ENCODE measurements around the gene RBM4B.

The RBM4B gene

GRCh38 chr11:66720223-66720898, 42.7 kb upstream of the RBM4B start:
- Histone ChIP-seq H3K4me1 (ENCODE audit: control insufficient read depth, insufficient read depth, low read depth, low read length) (peaks cover 35% of the 10 kb centered on the region), H3K4me2 (ENCODE audit: low read length, poor library complexity, severe bottlenecking) (no peak overlapping the region), H2AFZ (ENCODE audit: low read depth, low read length) (no peak overlapping the region), H2AK5ac (ENCODE audit: low read length, severe bottlenecking) (no peak overlapping the region), H2BK12ac (ENCODE audit: low read length in 2 of 2) (no peak overlapping the region), H3K4ac (ENCODE audit: low read depth in 1 of 2, low read length in 2 of 2) (no peak overlapping the region), H3K27me3 (ENCODE audit: control insufficient read depth in 1 of 2, insufficient read depth in 1 of 2, low read length in 2 of 2) (peaks cover 0 to 73% of the 10 kb centered on the region in 2 experiments), H3K9me3 (ENCODE audit: control insufficient read depth, low read length) (no peaks in the 10 kb centered on the region), H2BK120ac (ENCODE audit: low read depth, low read length) (no peak overlapping the region), H3K36me3 (ENCODE audit: control insufficient read depth in 1 of 2, insufficient read depth in 2 of 2, low read depth in 1 of 2, low read length in 2 of 2) (peaks cover 0 to 51% of the 10 kb centered on the region in 2 experiments), H3K18ac (ENCODE audit: low read depth in 1 of 2, low read length in 2 of 2) (no peak overlapping the region), H3K79me1 (replicated peaks; ENCODE audit: low read length, poor library complexity, severe bottlenecking) (peaks cover 42% of the 10 kb centered on the region), H3K4me3 (ENCODE audit: insufficient read depth in 1 of 2, low read depth in 1 of 2, low read length in 2 of 2) (no peak overlapping the region), H4K8ac (ENCODE audit: low read length) (no peak overlapping the region), H3K14ac (ENCODE audit: low read length in 2 of 2) (no peak overlapping the region), H3K27ac (ENCODE audit: low read length, poor library complexity, severe bottlenecking) (peak overlapping the region; percentile 26), H2BK15ac (ENCODE audit: low read depth, poor library complexity, severe bottlenecking) (no peak overlapping the region), H4K91ac (ENCODE audit: low read length) (no peak overlapping the region), H3K23ac (ENCODE audit: low read length in 2 of 2) (no peak overlapping the region), H3K9ac (ENCODE audit: low read length) (no peak overlapping the region), H2BK5ac (ENCODE audit: low read depth, low read length, poor library complexity, severe bottlenecking) (no peak overlapping the region)
- no peak for DNase-seq
- 66% methylated on average over 14 of the region's 15 CpGs for WGBS

GRCh38 chr11:66719111-66719872, 41.6 kb upstream of the RBM4B start:
- H3K4me2 ChIP-seq (ENCODE audit: low read length, poor library complexity, severe bottlenecking), result no peak overlapping the region
- no peak overlapping the region for H2BK120ac ChIP-seq (ENCODE audit: low read depth, low read length)
- no peak overlapping the region for H2BK12ac ChIP-seq (ENCODE audit: low read length in 2 of 2)
- peaks cover 0 to 72% of the 10 kb centered on the region in 2 experiments for H3K27me3 ChIP-seq (ENCODE audit: control insufficient read depth in 1 of 2, insufficient read depth in 1 of 2, low read length in 2 of 2)
- H3K4me1 ChIP-seq (ENCODE audit: control insufficient read depth, insufficient read depth, low read depth, low read length), result peaks cover 26% of the 10 kb centered on the region
- no peak overlapping the region for H3K9ac ChIP-seq (ENCODE audit: low read length)
- peaks cover 44% of the 10 kb centered on the region for H3K79me1 ChIP-seq (replicated peaks; ENCODE audit: low read length, poor library complexity, severe bottlenecking)
- peaks cover 0 to 62% of the 10 kb centered on the region in 2 experiments for H3K36me3 ChIP-seq (ENCODE audit: control insufficient read depth in 1 of 2, insufficient read depth in 2 of 2, low read depth in 1 of 2, low read length in 2 of 2)
- H2AK5ac ChIP-seq (ENCODE audit: low read length, severe bottlenecking), result no peak overlapping the region
- no peak overlapping the region for H2BK15ac ChIP-seq (ENCODE audit: low read depth, poor library complexity, severe bottlenecking)
- no peak for DNase-seq
- peak overlapping the region; percentile 39 for H4K91ac ChIP-seq (ENCODE audit: low read length)
- H3K18ac ChIP-seq (ENCODE audit: low read depth in 1 of 2, low read length in 2 of 2), result no peak overlapping the region
- 84% methylated on average over 8 of the region's 8 CpGs for WGBS
- no peak overlapping the region for H4K8ac ChIP-seq (ENCODE audit: low read length)
- H3K23ac ChIP-seq (ENCODE audit: low read length in 2 of 2), result no peak overlapping the region
- H3K4me3 ChIP-seq (ENCODE audit: insufficient read depth in 1 of 2, low read depth in 1 of 2, low read length in 2 of 2), result no peak overlapping the region
- peak overlapping the region; percentile 12 for H3K27ac ChIP-seq (ENCODE audit: low read length, poor library complexity, severe bottlenecking)
- H2AFZ ChIP-seq (ENCODE audit: low read depth, low read length), result no peak overlapping the region
- H2BK5ac ChIP-seq (ENCODE audit: low read depth, low read length, poor library complexity, severe bottlenecking), result no peak overlapping the region
- no peak overlapping the region for H3K4ac ChIP-seq (ENCODE audit: low read depth in 1 of 2, low read length in 2 of 2)
- H3K9me3 ChIP-seq (ENCODE audit: control insufficient read depth, low read length), result no peaks in the 10 kb centered on the region
- H3K14ac ChIP-seq (ENCODE audit: low read length in 2 of 2), result no peak overlapping the region

GRCh38 chr11:66718320-66718971, 40.8 kb upstream of the RBM4B start:
- H2BK5ac ChIP-seq (ENCODE audit: low read depth, low read length, poor library complexity, severe bottlenecking), result no peak overlapping the region
- H3K79me1 ChIP-seq (replicated peaks; ENCODE audit: low read length, poor library complexity, severe bottlenecking), result peaks cover 47% of the 10 kb centered on the region
- H3K27me3 ChIP-seq (ENCODE audit: control insufficient read depth in 1 of 2, insufficient read depth in 1 of 2, low read length in 2 of 2), result peaks cover 0 to 74% of the 10 kb centered on the region in 2 experiments
- no peak overlapping the region for H3K4ac ChIP-seq (ENCODE audit: low read depth in 1 of 2, low read length in 2 of 2)
- H4K8ac ChIP-seq (ENCODE audit: low read length), result no peak overlapping the region
- H3K36me3 ChIP-seq (ENCODE audit: control insufficient read depth in 1 of 2, insufficient read depth in 2 of 2, low read depth in 1 of 2, low read length in 2 of 2), result peaks cover 0 to 70% of the 10 kb centered on the region in 2 experiments
- no peak overlapping the region for H3K23ac ChIP-seq (ENCODE audit: low read length in 2 of 2)
- H2AFZ ChIP-seq (ENCODE audit: low read depth, low read length), result no peak overlapping the region
- H3K14ac ChIP-seq (ENCODE audit: low read length in 2 of 2), result no peak overlapping the region
- H3K9ac ChIP-seq (ENCODE audit: low read length), result no peak overlapping the region
- H3K27ac ChIP-seq (ENCODE audit: low read length, poor library complexity, severe bottlenecking), result no peak overlapping the region
- H3K4me2 ChIP-seq (ENCODE audit: low read length, poor library complexity, severe bottlenecking), result no peak overlapping the region
- H3K4me3 ChIP-seq (ENCODE audit: insufficient read depth in 1 of 2, low read depth in 1 of 2, low read length in 2 of 2), result no peak overlapping the region
- H2BK15ac ChIP-seq (ENCODE audit: low read depth, poor library complexity, severe bottlenecking), result no peak overlapping the region
- H3K4me1 ChIP-seq (ENCODE audit: control insufficient read depth, insufficient read depth, low read depth, low read length), result peaks cover 22% of the 10 kb centered on the region
- H2BK120ac ChIP-seq (ENCODE audit: low read depth, low read length), result no peak overlapping the region
- no peak for DNase-seq
- no peak overlapping the region for H4K91ac ChIP-seq (ENCODE audit: low read length)
- no peaks in the 10 kb centered on the region for H3K9me3 ChIP-seq (ENCODE audit: control insufficient read depth, low read length)
- H2BK12ac ChIP-seq (ENCODE audit: low read length in 2 of 2), result no peak overlapping the region
- H2AK5ac ChIP-seq (ENCODE audit: low read length, severe bottlenecking), result no peak overlapping the region
- 82% methylated on average over 26 of the region's 26 CpGs for WGBS
- no peak overlapping the region for H3K18ac ChIP-seq (ENCODE audit: low read depth in 1 of 2, low read length in 2 of 2)

- H4K8ac ChIP-seq (ENCODE audit: low read length), result no peak overlapping the region
- WGBS, result 87% methylated on average over 14 of the region's 14 CpGs
Measured at GRCh38 chr11:66717925-66718319, 40.2 kb upstream of the RBM4B start.

More at GRCh38 chr11:66717925-66718319, 40.2 kb upstream of the RBM4B start:
- Histone ChIP-seq H2AK5ac (ENCODE audit: low read length, severe bottlenecking) (no peak overlapping the region), H2BK12ac (ENCODE audit: low read length in 2 of 2) (no peak overlapping the region), H4K91ac (ENCODE audit: low read length) (no peak overlapping the region), H3K18ac (ENCODE audit: low read depth in 1 of 2, low read length in 2 of 2) (no peak overlapping the region), H3K9me3 (ENCODE audit: control insufficient read depth, low read length) (no peaks in the 10 kb centered on the region), H3K4me1 (ENCODE audit: control insufficient read depth, insufficient read depth, low read depth, low read length) (peaks cover 22% of the 10 kb centered on the region), H2BK15ac (ENCODE audit: low read depth, poor library complexity, severe bottlenecking) (no peak overlapping the region), H2AFZ (ENCODE audit: low read depth, low read length) (no peak overlapping the region), H3K36me3 (ENCODE audit: control insufficient read depth in 1 of 2, insufficient read depth in 2 of 2, low read depth in 1 of 2, low read length in 2 of 2) (peaks cover 0 to 74% of the 10 kb centered on the region in 2 experiments), H3K79me1 (replicated peaks; ENCODE audit: low read length, poor library complexity, severe bottlenecking) (peaks cover 47% of the 10 kb centered on the region), H3K4me2 (ENCODE audit: low read length, poor library complexity, severe bottlenecking) (no peak overlapping the region), H3K4me3 (ENCODE audit: insufficient read depth in 1 of 2, low read depth in 1 of 2, low read length in 2 of 2) (no peak overlapping the region), H3K23ac (ENCODE audit: low read length in 2 of 2) (no peak overlapping the region), H3K4ac (ENCODE audit: low read depth in 1 of 2, low read length in 2 of 2) (no peak overlapping the region), H3K27ac (ENCODE audit: low read length, poor library complexity, severe bottlenecking) (no peak overlapping the region), H2BK120ac (ENCODE audit: low read depth, low read length) (no peak overlapping the region), H3K27me3 (ENCODE audit: control insufficient read depth in 1 of 2, insufficient read depth in 1 of 2, low read length in 2 of 2) (peaks cover 0 to 74% of the 10 kb centered on the region in 2 experiments), H2BK5ac (ENCODE audit: low read depth, low read length, poor library complexity, severe bottlenecking) (no peak overlapping the region), H3K9ac (ENCODE audit: low read length) (no peak overlapping the region), H3K14ac (ENCODE audit: low read length in 2 of 2) (no peak overlapping the region)
- no peak for DNase-seq

Data from mesenchymal stem cell (in vitro differentiated cells and primary cell).